Adipose tissue (tissue), 3 donors: Measurements from ENCODE around the gene SUFU. TPM values are rescaled to one million over a fixed set of nuclear protein-coding genes. Genes with fewer than 3 reads are reported as not detected.

ENCODE experiments used
- H3K27ac ChIP-seq: one replicate; pipeline ENCODE4 v1.5.1; 2013; ENCODE audit warnings: low read depth, low read length
- WGBS, 3 donors: extraction: QIAGEN DNeasy Blood & Tissue Kit; methylation state at CpG; one replicate each; pipeline ENCODE4 v1.1.7; 2013; 5-methylcytosine and 5-hydroxymethylcytosine counted together
- polyA plus RNA-seq, 3 donors: library from polyadenylated mRNA; stranded (reverse); fragments of 200-250 nt; gene quantifications; one replicate each; pipeline ENCODE4 v1.2.3, GENCODE V29; 2013
- donor health status: healthy with polysubstance abuse.
- donor health status: Bipolar disorder and iron deficiency.
- donor health status: healthy.

SUFU gene
- polyA plus RNA-seq, 3 donors, result 2.7 to 5.3 (median 3.6) TPM

DNA sequence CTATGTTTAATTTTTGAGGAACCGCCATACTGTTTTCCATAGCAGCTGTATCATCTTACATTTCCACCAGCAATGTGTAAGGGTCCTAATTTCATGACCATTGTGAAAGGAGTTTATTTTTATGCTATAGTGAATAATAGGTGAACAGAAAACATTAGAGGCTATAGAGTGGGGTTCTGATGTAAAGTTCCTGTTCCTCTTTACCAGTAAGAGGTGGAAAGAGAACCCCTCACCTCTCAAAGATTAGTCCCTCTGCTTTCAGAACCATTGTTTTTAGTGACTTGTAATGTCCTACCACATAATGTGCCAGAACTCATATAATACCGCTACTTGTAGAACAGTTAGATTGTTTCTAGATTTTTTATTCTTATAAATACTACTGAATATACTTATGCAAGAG lies 34.2 kb downstream of the SUFU start:
- 98 to 99% (median 98%) methylated on average over 2 of the region's 2 CpGs for WGBS, 3 donors
- no peak overlapping the region for H3K27ac ChIP-seq

DNA sequence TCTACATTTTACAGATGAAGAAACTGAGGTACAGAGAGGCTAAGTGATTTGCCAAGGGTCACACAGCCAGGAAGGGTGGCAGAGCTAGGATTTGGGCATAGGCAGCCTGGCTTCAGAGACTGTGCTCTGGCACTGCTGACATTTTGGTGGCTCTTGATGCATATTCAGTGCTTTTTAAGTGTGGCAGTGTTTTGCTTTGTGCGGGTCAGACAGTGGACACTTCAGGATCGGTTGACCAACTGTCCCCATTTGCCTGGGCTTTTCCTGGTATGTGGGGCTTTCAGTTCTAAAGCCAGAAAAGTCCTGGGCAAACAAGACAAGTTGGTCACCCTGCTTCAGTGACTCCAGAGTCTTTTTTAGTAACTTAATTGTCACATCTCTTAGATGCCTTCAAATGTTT lies 35.0 kb downstream of the SUFU start:
- WGBS, 3 donors, result 82 to 90% (median 88%) methylated on average over 2 of the region's 2 CpGs
- H3K27ac ChIP-seq, result no peak overlapping the region

DNA sequence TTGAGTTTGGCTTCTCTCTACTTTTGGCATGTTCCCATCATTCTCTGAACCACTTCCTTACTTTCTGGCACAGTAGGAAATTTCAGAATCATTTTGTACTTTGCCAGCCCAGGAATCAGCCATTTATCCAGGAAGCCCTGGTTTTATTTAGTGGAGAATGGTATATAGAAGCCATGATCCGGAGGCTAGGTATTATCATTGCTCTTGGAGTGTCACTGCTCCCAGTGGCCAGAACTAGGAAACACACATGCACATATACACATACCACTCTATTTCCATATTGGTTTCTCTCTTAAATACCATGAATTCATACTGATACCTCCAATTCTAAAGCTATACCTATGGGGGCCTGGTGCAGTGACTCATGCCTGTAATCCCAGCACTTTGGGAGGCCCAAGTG lies 36.3 kb downstream of the SUFU start:
- 74 to 83% (median 75%) methylated on average over 1 of the region's 1 CpG for WGBS, 3 donors
- H3K27ac ChIP-seq, result no peak overlapping the region

DNA sequence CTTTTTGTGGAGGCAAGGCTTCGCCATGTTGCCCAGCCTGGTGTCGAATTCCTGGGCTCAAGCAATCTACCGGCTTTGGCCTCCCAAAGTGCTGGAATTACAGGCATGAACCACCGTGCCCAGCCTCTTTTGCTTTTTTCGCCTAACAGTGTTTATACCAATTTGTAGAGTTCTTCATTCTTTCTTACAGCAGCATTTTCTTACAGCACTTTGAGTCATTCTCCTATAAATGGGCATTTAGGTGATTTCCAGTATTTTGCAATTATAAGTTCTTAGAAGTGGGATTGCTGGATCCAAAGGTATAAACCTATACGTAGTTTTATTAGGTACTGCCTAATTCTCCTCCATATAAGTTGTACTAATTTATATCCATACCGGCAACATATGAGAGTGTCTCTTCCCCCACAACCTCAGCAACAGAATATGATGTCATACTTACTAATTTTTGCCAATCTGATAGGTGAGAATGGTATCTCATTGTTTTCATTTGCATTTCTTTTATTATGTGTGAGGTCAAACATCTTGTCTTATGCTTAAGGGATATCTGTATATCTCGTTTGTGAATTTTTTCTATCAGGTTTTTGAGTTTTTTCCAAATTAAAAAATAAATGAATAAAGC lies 39.1 kb downstream of the SUFU start:
- WGBS, 3 donors, result 80 to 89% (median 86%) methylated on average over 8 of the region's 8 CpGs
- no peak overlapping the region for H3K27ac ChIP-seq

DNA sequence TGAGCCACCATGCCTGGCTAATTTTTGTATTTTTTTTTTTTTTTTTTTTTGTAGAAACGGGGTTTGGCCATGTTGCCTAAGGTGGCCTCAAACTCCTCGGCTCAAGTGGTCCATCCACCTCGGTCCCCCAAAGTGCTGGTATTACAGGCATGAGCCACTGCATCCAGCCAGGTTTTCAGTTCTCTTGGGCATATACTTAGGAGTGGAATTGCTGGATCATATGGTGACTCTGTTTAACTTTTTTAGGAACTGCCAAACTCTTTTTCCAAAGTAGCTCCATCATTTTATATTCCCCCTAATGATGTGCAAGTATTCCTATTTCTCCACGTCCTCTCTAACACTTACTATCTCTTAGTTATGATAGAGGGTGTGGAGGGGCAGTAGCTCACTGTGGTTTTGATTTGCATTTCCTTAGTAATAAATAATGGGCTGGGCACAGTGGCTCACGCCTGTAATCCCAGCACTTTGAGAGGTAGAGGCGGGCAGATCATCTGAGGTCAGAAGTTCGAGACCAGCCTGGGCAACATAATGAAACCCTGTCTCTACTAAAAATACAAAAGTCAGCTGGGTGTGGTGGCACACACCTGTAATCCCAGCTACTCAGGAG lies 41.6 kb downstream of the SUFU start:
- 89 to 97% (median 94%) methylated on average over 6 to 7 of the region's 7 CpGs for WGBS, 3 donors
- H3K27ac ChIP-seq, result no peak overlapping the region

DNA sequence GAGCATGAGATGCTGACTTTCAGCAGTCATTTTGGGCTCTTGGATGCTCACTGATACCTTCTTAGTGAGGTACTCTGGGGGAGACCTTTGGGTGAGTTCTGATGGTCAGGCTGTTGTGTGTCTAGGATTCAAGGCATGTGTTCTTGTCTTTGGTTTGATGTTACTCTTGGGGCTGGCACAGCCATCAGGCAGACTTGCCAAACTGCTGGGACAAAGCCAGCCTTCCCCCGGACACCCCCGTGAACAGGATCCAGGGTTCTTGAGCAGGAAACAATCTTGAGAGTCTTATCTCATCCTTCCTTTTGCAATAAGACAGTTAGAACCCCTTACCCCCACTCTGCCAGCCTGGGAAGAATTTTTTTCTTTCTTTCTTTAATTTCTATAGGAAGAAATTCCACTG lies 42.2 kb downstream of the SUFU start:
- WGBS, 3 donors, result 13 to 47% (median 20%) methylated on average over 2 of the region's 2 CpGs
- H3K27ac ChIP-seq, result no peak overlapping the region

DNA sequence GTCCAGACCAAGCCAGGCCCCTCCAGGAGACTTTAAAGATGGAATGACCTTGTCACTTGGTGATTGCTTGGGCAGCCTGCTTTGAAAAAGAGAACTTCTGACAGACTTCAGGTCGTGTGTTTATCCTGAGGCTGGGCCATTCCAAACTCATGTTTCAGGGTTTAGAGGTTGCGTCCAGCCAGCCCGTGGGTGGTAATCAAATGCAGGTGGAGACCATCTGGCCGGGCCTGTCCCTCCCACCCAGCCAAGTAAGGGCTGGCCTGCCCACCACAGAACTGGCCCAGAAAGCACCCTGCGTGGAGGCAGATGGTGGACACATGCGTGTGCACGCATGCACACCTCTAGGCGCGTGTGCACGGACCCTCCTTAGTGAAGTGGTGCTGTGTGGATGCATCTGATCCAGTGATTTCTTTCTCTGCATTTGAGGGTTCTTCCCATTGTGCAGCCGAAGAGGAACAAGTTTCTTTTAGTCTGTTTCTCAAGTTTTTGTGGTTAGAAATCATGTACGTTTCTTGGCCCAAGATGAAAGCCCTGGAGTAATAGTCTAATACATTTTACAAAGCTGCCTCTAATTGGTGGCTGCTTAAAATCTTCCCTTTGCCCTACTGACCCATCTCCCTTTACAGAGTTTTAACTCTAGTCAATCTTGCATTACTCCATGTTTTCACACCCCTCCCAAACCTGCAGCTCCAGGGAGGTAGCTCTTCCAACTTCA lies 43.0 kb downstream of the SUFU start:
- no peak overlapping the region for H3K27ac ChIP-seq
- WGBS, 3 donors, result 55 to 78% (median 57%) methylated on average over 12 of the region's 12 CpGs

DNA sequence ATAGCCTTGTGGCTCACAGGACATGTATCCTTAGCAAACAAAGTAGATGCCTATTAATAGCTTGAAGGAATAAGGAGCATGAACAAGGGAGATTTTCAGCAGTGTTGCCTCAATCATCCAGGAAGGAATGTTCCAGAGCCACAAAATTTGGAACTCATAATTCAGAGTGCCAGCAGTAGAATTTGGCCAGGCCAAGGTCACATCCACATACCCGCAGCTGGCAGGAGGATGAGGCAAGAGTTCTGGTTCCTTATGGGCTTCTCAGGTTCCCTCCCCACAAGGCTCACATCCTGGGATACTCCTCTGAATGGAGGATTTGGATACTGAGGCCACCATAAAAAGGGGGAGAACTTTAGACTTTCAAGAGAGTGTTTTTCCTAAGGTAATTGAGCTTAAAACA lies 45.8 kb downstream of the SUFU start:
- WGBS, 3 donors, result 67 to 80% (median 77%) methylated on average over 1 of the region's 1 CpG
- H3K27ac ChIP-seq, result no peak overlapping the region

DNA sequence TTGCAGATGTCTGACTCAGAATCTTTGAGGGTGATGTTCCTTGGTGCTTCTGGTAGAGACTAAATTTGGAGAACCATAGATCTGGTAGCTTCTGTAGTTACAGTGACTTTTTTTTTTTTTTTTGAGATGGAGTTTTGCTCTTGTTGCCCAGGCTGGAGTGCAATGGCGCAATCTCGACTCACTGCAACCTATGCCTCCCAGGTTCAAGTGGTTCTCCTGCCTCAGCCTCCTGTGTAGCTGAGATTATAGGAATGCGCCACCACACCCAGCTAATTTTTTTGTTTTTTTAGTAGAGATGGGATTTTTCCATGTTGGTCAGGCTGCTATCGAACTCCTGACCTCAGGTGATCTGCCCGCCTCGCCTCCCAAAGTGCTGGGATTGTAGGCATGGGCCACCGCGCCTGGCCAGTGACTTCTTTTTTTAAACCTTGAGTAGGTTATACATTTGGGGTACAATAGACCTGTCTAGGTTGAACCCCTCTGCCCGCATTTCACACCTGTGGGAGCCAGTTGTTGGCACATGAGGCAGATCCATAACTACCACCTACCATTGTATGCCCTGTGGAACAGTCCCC lies 47.0 kb downstream of the SUFU start:
- H3K27ac ChIP-seq, result no peak overlapping the region
- 98 to 100% (median 98%) methylated on average over 9 of the region's 9 CpGs for WGBS, 3 donors

DNA sequence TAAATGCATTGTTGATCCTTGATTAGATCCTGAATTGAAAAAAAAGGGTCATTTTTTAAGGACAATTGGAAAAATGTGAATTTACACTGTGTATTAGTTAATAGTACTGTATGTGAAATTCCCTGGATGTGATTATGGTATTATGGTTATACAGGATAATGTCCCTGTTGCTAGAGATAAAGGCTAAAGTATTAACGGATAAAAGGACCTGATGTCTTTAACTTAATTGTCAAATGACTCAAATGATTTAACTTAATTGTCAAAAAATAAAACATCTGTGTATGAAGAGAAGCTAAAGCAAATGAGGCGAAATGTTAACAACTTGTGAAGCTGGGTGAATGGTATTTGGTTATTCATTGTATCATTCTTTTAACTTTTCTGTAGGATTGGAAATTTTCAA lies 48.8 kb downstream of the SUFU start:
- no peak overlapping the region for H3K27ac ChIP-seq
- 86 to 97% (median 93%) methylated on average over 2 of the region's 2 CpGs for WGBS, 3 donors

DNA sequence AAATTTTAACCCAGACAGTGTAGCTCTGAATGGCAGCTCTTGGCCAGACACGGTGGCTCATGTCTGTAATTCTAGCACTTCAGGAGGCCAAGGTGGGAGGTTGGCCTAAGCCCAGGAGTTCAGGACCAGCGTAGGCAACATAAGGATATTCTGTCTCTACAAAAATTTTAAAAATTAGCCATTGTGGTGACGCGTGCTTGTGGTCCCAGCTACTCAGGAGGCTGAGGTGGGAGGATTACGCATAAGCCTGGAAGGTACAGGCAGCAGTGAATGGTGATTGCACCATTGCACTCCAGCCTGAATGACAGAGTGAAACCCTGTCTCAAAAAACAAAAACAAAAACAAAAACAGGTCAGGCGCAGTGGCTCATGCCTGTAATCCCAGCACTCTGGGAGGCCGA lies 50.0 kb downstream of the SUFU start:
- H3K27ac ChIP-seq, result no peak overlapping the region
- 95 to 97% (median 97%) methylated on average over 7 of the region's 7 CpGs for WGBS, 3 donors

DNA sequence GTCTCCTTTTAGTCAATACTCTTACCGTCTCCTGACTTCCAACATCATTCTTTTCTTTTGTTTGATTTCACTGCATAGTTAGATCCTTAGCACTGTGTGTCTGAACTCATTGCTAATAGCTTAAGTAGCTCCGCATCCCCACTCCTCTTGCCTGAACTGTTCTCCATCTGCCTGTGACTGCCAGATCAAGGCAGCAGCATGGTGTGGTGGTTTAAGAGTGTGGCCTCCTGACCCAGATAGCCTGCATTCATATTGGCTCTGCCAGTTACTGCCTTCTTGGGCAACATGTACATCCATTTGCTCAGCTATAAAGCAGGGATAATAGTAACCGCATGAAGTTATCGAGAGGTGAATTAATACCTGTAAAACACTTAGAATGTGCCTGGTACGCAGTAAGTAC lies 50.8 kb downstream of the SUFU start:
- 94 to 97% (median 95%) methylated on average over 5 of the region's 5 CpGs for WGBS, 3 donors
- H3K27ac ChIP-seq, result no peak overlapping the region

DNA sequence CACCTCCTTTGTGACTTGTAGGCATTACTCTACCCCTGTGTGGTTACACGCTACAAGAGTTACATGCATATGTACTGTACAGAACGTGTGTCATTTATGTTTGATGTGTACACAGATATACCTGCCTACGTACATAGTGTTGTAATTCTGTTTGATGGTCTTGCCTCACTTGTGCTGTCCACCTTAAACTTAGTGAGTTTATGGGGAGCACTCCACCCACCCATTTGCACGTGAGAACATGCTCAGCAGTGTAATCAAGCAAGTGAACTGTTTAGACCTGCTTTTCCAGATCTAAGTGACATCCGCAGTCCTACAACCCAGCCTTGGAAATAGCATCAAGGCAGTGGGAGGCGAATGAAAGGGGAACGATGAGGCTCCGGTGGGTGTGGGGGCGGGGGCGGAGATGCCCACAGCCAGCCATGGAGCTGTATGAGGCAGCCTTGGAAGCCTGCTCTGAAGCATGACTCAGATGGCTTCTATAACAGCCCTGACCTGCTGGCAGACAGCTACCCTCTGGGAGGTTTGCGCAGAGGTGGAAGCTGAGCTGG lies 52.1 kb downstream of the SUFU start:
- no peak overlapping the region for H3K27ac ChIP-seq
- 63 to 74% (median 69%) methylated on average over 11 of the region's 11 CpGs for WGBS, 3 donors

DNA sequence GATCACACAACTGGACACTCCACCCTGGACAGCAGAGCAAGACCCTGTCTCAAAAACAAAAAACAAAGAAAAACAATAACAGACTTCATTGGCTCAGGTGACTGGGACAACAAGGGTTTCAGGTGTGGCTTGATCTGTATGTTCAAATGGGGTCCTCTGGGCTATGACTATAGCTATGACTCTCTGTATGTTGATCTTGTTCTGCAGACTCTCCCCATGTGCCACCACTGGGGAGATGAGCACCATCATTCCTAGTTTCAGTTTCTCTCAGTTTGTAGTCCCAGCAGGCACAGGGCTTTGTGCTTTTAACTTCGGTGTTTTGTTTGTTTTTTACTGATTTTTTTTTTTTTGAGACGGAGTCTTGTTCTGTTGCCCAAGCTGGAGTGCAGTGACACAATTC lies 53.8 kb downstream of the SUFU start:
- WGBS, 3 donors, result 56 to 86% (median 73%) methylated on average over 2 of the region's 2 CpGs
- H3K27ac ChIP-seq, result no peak overlapping the region

DNA sequence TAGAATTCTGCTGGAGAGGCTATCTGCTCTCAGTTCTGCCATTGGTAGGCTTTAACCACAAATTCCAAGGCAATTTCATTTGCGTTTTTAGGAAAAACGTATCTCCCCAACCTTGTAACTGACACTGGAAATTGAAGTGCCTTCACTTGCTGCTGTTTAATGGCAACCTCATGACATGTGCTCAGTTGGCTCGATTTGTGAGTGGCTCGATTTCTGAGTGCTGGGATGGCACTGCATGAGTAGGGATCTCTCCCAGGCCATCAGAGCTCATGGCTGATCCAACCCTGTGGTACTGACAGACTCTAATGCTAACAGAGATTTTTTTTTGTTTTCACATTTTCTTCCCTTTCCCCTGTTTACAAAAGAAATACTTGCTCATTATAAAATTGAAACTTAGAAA lies 56.0 kb downstream of the SUFU start:
- 80 to 85% (median 81%) methylated on average over 4 of the region's 4 CpGs for WGBS, 3 donors
- no peak overlapping the region for H3K27ac ChIP-seq

DNA sequence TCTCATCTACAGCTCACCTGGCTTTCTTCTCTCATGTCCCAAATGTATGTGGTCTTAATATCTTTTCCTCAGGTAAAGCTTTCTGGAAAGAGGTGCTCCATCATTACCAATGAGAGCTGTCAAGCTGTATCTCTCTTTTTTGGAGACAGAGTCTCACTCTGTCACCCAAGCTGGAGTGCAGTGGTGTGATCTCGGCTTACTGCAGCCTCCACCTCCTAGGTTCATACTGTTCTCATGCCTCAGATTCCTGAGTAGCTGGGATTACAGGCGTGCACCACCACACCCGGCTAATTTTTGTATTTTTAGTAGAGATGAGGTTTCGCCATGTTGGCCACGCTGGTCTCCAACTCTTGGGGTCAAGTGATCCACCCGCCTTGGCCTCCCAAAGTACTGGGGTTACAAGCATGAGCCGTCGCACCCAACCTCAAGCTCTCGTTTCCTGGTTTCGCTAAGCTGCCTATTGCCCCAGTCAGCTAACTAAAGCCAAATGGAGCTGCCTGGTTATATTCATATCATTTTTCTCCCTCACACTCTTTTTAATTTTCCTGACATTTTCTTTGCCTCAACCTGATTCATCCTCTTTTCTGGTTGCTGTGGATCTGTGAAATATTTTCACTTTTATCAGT lies 60.5 kb downstream of the SUFU start:
- H3K27ac ChIP-seq, result no peak overlapping the region
- 92 to 93% (median 93%) methylated on average over 10 of the region's 10 CpGs for WGBS, 3 donors

DNA sequence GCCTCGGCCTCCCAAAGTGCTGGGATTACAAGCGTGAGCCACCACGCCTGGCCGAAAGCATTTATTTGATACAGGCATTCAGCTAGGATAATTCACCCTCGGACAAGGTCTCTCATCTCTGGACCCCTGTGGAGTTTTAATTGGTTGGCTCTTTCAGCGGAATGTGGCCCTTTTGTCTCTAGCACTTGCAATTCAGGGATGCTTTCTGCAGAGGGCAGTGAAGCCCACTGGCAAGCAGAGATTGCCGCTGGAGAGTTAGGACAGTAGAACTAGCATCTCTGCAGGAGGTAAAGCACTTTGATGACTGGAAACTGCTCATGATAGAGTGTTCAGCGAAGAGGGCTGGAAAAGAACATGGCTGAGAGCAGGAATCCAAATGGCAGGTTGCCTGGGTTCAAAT lies 62.0 kb downstream of the SUFU start:
- no peak overlapping the region for H3K27ac ChIP-seq
- WGBS, 3 donors, result 94 to 95% (median 94%) methylated on average over 8 of the region's 8 CpGs

DNA sequence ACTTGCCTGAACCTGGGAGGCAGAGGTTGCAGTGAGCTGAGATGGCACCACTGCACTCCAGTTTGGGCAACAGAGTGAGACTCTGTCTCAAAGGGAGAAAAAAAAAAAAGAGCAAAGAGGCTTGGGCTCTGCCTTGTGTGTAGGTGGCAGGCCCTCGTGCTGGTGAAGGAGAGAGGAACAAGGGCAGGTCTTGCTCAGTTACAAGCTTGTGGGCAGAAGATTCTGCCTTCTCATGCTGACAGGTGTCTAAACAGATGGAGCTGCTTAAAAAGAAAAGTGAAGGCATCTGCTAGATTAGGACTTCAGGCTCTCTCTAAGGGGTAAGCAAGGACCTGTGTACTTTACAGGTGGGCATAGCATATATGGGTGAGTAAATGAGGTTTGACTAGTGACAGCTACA lies 75.0 kb downstream of the SUFU start:
- WGBS, 3 donors, result 26 to 94% (median 50%) methylated on average over 1 of the region's 1 CpG
- no peak overlapping the region for H3K27ac ChIP-seq

DNA sequence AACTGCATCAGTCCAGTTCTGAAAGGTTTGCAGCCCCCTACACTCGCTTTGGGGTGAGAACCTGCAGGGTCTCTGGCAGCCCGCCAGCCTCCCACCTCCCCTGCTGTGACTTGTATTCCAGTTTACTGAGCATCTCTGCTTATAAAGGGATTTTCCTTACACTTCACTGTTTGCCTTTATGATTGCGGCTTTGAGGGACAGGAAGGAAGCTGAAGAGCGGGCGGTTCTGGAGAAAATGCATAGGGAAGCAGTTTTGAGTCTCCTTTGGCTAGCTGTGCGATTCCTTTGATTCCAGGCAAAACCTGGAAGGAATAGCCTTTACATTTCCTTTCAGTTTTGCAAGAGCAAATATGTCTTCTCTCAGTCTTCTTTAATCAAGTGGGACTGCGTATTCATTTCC lies 75.6 kb downstream of the SUFU start:
- no peak overlapping the region for H3K27ac ChIP-seq
- 19 to 56% (median 21%) methylated on average over 7 of the region's 7 CpGs for WGBS, 3 donors
